GM19463 (cell line): ENCODE data around the gene TAPBPL.

Experiments
- ATAC-seq: cut with Tn5 transposase; IDR thresholded peaks from one replicate; pipeline ENCODE4 v1.9.1; 2021; ENCODE audit warnings: mild to moderate bottlenecking, moderate library complexity; ENCODE audit not compliant: unreplicated experiment

The TAPBPL gene

GRCh38 chr12:6435961-6436715 is 15.7 kb upstream of the TAPBPL start:
- ATAC-seq = no peak

- no peak for ATAC-seq
Measured at GRCh38 chr12:6437586-6437985, 14.3 kb upstream of the TAPBPL start.

GRCh38 chr12:6438345-6438744 is 13.5 kb upstream of the TAPBPL start:
- ATAC-seq = no peak

- no peak for ATAC-seq
Measured at GRCh38 chr12:6440391-6440790, 11.5 kb upstream of the TAPBPL start.

GRCh38 chr12:6442836-6443235 is 9.0 kb upstream of the TAPBPL start:
- ATAC-seq = no peak

GRCh38 chr12:6443361-6443983 is 8.4 kb upstream of the TAPBPL start:
- ATAC-seq = peak; percentile 38

- ATAC-seq = no peak
Measured at GRCh38 chr12:6444031-6444430, 7.8 kb upstream of the TAPBPL start.

GRCh38 chr12:6444704-6445688 is 6.8 kb upstream of the TAPBPL start, which contains the start of gene CD27:
CD27 (plus strand) TSS chr12:6444955; CDS start chr12:6445096, 141 bp downstream.
- ATAC-seq = no peak

GRCh38 chr12:6450091-6450868 is 1.6 kb upstream of the TAPBPL start:
- ATAC-seq = no peak

- ATAC-seq = no peak
Measured at GRCh38 chr12:6450869-6451347, 934 bp upstream of the TAPBPL start.

- no peak for ATAC-seq
Measured at GRCh38 chr12:6452245-6452943, 552 bp downstream of the TAPBPL start.

GRCh38 chr12:6452944-6453630 is 1.2 kb downstream of the TAPBPL start:
- no peak for ATAC-seq

GRCh38 chr12:6457220-6457945 is 5.5 kb downstream of the TAPBPL start:
- ATAC-seq = no peak

GRCh38 chr12:6458281-6459003 is 6.6 kb downstream of the TAPBPL start:
- no peak for ATAC-seq

GRCh38 chr12:6459004-6459337 is 7.1 kb downstream of the TAPBPL start:
- no peak for ATAC-seq

- no peak for ATAC-seq
Measured at GRCh38 chr12:6460751-6461371, 9.0 kb downstream of the TAPBPL start.

GRCh38 chr12:6461401-6462233 is 9.8 kb downstream of the TAPBPL start:
- ATAC-seq = peak; percentile 87
